ENCODE data around the gene XXYLT1.

The XXYLT1 gene

DNA sequence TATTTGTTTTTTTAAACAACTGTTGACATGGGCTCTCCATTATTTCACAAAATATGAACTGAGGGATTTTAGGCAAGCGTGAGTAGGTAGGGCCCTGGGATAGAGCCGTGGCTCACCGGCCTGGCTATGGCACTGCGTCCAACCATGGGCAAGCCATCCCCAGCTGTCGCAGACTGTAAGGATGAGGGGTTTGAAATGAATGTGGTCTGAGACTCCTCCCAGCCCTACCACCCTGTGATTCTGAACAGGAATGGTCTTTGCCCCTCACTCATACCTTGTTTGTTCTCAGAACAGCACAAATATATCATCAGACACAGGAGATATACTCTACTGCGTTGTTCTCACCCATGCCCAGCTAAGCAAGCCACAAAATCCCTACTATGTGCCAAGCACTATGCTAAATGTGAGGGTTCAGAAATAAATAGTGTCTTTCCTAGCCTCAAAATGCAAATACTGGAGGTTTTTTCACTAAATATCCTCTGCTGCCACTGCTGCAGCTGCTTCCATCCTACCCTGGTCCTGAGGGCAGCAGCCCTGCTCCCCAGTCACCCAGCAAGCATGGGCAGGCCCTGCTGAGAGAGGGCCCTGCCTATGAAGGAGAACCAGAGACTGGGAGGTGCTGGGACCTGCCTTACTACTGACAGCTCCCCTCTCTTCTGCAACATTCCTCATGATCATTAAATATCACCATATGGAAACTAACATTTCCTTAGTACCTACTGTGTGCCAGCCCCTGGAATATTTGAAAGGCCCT, 102.8 kb downstream of the XXYLT1 start:
- no peak overlapping the region for H3K27ac ChIP-seq
- H3K4me3 ChIP-seq, result no peak overlapping the region
- H4K20me1 ChIP-seq, result no peaks in the 10 kb centered on the region
- no peak overlapping the region for H3K9ac ChIP-seq
- H3K27me3 ChIP-seq, result no peaks in the 10 kb centered on the region
- no peaks in the 10 kb centered on the region for H3K36me3 ChIP-seq
- TF ChIP-seq Cebpa-rat (IDR thresholded peaks at IDR 0.05), result no peak
- peaks cover 30% of the 10 kb centered on the region for H3K4me1 ChIP-seq
- no peak overlapping the region for H3K4me2 ChIP-seq
- H3K9me3 ChIP-seq, result no peaks in the 10 kb centered on the region

DNA sequence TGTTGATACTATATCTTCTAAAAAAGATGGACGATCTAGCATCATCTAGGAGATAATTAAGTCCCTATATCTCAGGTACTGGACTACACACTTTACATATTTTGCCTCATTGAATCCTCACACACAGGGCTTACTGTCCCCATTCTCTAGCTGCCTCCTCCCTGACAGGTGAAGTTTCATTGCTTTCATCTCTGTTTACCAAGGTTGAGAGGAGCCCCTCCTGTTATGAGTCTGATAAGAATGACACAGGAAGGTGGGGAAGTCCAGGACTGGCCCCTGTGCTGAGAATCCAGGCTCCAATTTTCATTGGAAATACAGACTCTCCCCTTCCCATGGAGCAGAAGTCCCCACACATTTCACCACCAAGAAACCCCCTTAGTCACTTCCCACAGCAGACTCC, 105.2 kb downstream of the XXYLT1 start:
- no peak for TF ChIP-seq Cebpa-rat (IDR thresholded peaks at IDR 0.05)
- Histone ChIP-seq H3K4me2 (no peak overlapping the region), H3K4me1 (peaks cover 31% of the 10 kb centered on the region), H3K27ac (no peak overlapping the region), H3K9me3 (no peaks in the 10 kb centered on the region), H3K9ac (no peak overlapping the region), H3K4me3 (no peak overlapping the region), H3K27me3 (no peaks in the 10 kb centered on the region), H4K20me1 (no peaks in the 10 kb centered on the region), H3K36me3 (no peaks in the 10 kb centered on the region)

- H4K20me1 ChIP-seq, result no peaks in the 10 kb centered on the region
- H3K4me1 ChIP-seq, result peaks cover 32% of the 10 kb centered on the region
- TF ChIP-seq Cebpa-rat (IDR thresholded peaks at IDR 0.05), result no peak
- no peak overlapping the region for H3K27ac ChIP-seq
- H3K9me3 ChIP-seq, result no peaks in the 10 kb centered on the region
- H3K9ac ChIP-seq, result no peak overlapping the region
- H3K36me3 ChIP-seq, result no peaks in the 10 kb centered on the region
- H3K4me2 ChIP-seq, result no peak overlapping the region
- no peaks in the 10 kb centered on the region for H3K27me3 ChIP-seq
- H3K4me3 ChIP-seq, result no peak overlapping the region
Observed at GRCh38 chr3:195165265-195165609, 105.7 kb downstream of the XXYLT1 start.

DNA sequence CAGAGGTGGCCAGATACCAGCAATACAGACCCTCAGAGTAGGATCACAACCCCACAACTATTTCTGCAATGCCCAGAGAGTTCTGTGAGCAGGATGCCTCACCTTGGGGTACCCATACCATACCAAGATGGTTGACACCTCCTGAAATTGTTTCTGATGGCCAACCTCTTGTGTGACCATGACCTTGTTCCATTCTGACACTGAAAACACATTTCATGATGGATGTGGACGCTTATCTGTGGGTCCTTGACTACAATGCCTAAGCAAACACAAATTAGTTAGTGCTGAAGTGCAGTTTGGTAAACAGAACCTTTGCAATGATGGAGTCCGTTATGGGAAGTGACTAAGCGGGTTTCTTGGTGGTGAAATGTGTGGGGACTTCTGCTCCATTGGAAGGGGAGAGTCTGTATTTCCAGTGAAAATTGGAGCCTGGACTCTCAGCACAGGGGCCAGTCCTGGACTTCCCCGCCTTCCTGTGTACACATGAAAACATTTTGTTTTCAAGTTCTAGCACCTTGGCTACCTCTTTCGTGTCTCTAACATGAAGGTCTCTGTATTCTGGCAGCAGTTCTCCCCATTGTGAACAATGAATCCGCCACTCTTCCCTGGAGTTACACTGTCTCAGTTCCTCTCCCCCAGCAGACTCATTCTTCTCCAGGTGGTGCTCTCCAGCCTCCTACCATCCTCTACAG, 106.2 kb downstream of the XXYLT1 start:
- no peaks in the 10 kb centered on the region for H3K27me3 ChIP-seq
- no peaks in the 10 kb centered on the region for H4K20me1 ChIP-seq
- H3K9me3 ChIP-seq, result no peaks in the 10 kb centered on the region
- no peak overlapping the region for H3K4me2 ChIP-seq
- no peak for TF ChIP-seq Cebpa-rat (IDR thresholded peaks at IDR 0.05)
- no peaks in the 10 kb centered on the region for H3K36me3 ChIP-seq
- no peak overlapping the region for H3K9ac ChIP-seq
- H3K4me1 ChIP-seq, result peaks cover 37% of the 10 kb centered on the region
- no peak overlapping the region for H3K27ac ChIP-seq
- no peak overlapping the region for H3K4me3 ChIP-seq

DNA sequence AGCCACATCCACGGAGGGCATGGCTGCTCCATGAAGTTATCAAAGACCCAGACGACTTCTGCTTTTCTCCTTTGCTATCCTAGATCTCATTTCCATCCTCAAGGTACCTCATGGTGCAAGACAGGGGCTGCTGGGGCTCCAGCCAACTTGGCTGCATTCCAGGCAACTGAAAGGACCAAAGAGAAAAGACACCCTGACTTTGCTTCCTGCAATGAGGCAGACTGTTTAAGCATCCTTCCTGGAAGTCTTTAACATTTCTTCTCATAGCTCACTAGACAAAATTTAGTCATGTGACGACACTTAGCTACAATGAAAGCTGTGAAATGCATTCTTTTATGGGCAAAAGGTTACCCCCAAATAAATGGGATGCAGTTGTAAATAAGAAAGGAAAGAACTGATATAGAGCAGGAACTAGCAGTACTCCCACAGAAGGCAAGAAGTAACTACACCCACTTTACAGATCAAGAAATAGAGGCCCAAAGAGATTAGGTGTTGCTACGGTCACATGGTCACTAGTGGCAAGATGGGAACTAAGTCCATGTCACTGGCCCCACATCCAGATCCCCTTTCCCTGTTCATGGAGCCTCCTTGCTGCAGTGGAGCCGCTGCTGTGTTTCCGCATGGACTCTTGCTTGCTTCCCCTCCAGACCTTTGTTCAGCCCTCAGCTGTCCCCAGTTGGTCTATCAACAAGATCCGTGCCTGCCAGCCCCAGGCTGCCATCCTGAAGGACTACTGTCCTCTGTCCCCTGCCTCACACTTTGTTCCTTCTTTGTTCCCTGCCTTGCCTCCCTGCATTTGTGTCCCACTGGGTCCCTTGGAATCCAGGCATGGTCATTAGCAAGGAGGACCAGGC, 107.0 kb downstream of the XXYLT1 start:
- no peaks in the 10 kb centered on the region for H3K27me3 ChIP-seq
- no peak overlapping the region for H3K9ac ChIP-seq
- H3K36me3 ChIP-seq, result no peaks in the 10 kb centered on the region
- H4K20me1 ChIP-seq, result no peaks in the 10 kb centered on the region
- H3K4me3 ChIP-seq, result no peak overlapping the region
- H3K9me3 ChIP-seq, result no peaks in the 10 kb centered on the region
- no peak overlapping the region for H3K27ac ChIP-seq
- TF ChIP-seq Cebpa-rat (IDR thresholded peaks at IDR 0.05), result no peak
- peaks cover 41% of the 10 kb centered on the region for H3K4me1 ChIP-seq
- no peak overlapping the region for H3K4me2 ChIP-seq

DNA sequence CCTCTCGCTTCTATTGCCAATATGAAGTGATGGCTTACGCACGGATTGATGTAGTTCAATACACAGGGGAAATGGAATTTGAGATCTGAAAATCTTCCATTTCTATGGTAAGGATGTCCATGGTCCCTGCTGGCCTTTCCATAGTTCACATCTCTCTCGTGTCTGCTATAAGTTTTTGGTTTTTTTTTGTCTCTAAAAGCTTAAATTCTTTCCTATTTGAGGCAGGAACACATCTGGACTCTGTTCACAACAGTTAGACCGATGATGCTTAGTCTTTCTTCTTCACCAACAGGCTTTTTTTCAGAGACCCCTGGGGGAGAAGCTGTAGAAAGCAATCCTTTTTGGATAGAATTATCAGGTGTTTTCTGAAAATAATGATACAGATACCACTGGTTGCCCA, 108.1 kb downstream of the XXYLT1 start:
- Histone ChIP-seq H3K4me3 (no peak overlapping the region), H3K9me3 (no peaks in the 10 kb centered on the region), H3K27me3 (no peaks in the 10 kb centered on the region), H3K27ac (no peak overlapping the region), H3K36me3 (no peaks in the 10 kb centered on the region), H3K9ac (no peak overlapping the region; the same call in 1 of the 2 replicates), H4K20me1 (no peaks in the 10 kb centered on the region), H3K4me2 (peak overlapping the region; percentile 55), H3K4me1 (peaks cover 44% of the 10 kb centered on the region)
- TF ChIP-seq Cebpa-rat (IDR thresholded peaks at IDR 0.05), result no peak

GRCh38 chr3:195162033-195162669, 108.8 kb downstream of the XXYLT1 start:
- peaks cover 51% of the 10 kb centered on the region for H3K4me1 ChIP-seq
- no peak overlapping the region for H3K4me3 ChIP-seq
- H3K27me3 ChIP-seq, result no peaks in the 10 kb centered on the region
- H3K9ac ChIP-seq, result peak overlapping the region; percentile 37; the same call in 1 of the 2 replicates
- H3K27ac ChIP-seq, result peak overlapping the region; percentile 52
- no peak for TF ChIP-seq Cebpa-rat (IDR thresholded peaks at IDR 0.05)
- H3K9me3 ChIP-seq, result no peaks in the 10 kb centered on the region
- H3K36me3 ChIP-seq, result no peaks in the 10 kb centered on the region
- peak overlapping the region; percentile 55 for H3K4me2 ChIP-seq
- H4K20me1 ChIP-seq, result no peaks in the 10 kb centered on the region

- H3K4me1 ChIP-seq, result peaks cover 62% of the 10 kb centered on the region
- no peaks in the 10 kb centered on the region for H3K27me3 ChIP-seq
- H3K4me3 ChIP-seq, result no peak overlapping the region
- H3K4me2 ChIP-seq, result peak overlapping the region; percentile 56
- TF ChIP-seq Cebpa-rat (IDR thresholded peaks at IDR 0.05), result no peak
- H3K27ac ChIP-seq, result peak overlapping the region; percentile 15
- H4K20me1 ChIP-seq, result no peaks in the 10 kb centered on the region
- H3K36me3 ChIP-seq, result no peaks in the 10 kb centered on the region
- no peak overlapping the region; the same call in 1 of the 2 replicates for H3K9ac ChIP-seq
- H3K9me3 ChIP-seq, result no peaks in the 10 kb centered on the region
Observed at GRCh38 chr3:195160908-195161434, 110.0 kb downstream of the XXYLT1 start.

DNA sequence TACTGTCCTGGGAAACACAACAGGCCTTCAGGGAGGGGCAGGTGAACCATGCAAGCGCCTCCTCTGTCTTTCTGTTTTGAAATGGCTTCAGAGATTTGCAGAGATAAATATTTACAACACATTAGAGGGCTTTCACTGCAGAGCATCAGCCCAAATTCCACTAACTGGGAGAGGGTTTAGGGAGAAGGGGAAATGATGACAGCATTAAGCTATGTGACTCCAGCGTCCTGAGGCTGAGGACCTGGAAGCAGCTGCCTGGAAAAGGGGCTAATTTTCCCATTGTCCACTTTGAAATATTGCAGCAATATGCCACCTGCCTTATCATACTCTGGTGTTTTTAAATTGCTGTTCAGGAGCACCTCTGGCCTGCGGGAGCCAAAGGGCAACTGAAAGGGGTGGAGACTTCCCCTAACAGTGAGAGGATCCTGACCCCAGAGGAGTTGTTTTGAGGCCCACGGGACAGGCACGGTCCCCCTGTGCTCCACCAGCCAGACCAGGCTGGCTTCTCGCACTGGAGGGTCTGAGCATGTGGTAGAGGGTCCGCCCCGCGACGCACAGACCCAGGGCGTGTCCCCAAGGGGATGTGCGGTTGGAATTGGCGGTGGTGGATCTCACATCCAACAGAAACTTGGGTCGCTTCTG, 110.6 kb downstream of the XXYLT1 start:
- Histone ChIP-seq H3K4me2 (peak overlapping the region; percentile 56), H3K9me3 (no peaks in the 10 kb centered on the region), H3K27me3 (no peaks in the 10 kb centered on the region), H3K9ac (no peak overlapping the region; the same call in 1 of the 2 replicates), H4K20me1 (no peaks in the 10 kb centered on the region), H3K4me1 (peaks cover 68% of the 10 kb centered on the region), H3K36me3 (no peaks in the 10 kb centered on the region), H3K4me3 (no peak overlapping the region), H3K27ac (peak overlapping the region; percentile 15)
- TF ChIP-seq Cebpa-rat (IDR thresholded peaks at IDR 0.05), result no peak

All from BLaER1 (cell line).